GM12801 (cell line): Measurements from ENCODE around the gene CPN2.

Experiments used
- CTCF ChIP-seq: IDR thresholded peaks from one replicate; pipeline ENCODE4 v1.5.1; 2011; ENCODE audit warnings: control low read depth; ENCODE audit not compliant: insufficient read length; ENCODE audit errors: extremely low read depth

The CPN2 gene, protein sequence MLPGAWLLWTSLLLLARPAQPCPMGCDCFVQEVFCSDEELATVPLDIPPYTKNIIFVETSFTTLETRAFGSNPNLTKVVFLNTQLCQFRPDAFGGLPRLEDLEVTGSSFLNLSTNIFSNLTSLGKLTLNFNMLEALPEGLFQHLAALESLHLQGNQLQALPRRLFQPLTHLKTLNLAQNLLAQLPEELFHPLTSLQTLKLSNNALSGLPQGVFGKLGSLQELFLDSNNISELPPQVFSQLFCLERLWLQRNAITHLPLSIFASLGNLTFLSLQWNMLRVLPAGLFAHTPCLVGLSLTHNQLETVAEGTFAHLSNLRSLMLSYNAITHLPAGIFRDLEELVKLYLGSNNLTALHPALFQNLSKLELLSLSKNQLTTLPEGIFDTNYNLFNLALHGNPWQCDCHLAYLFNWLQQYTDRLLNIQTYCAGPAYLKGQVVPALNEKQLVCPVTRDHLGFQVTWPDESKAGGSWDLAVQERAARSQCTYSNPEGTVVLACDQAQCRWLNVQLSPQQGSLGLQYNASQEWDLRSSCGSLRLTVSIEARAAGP

GRCh38 chr3:194351080-194351672 lies at the start of gene CPN2:
Gene CPN2, minus strand, starts transcription at chr3:194351328. Its CDS starts 8,626 bp downstream, at chr3:194342702.
- no peak for TF ChIP-seq CTCF

DNA sequence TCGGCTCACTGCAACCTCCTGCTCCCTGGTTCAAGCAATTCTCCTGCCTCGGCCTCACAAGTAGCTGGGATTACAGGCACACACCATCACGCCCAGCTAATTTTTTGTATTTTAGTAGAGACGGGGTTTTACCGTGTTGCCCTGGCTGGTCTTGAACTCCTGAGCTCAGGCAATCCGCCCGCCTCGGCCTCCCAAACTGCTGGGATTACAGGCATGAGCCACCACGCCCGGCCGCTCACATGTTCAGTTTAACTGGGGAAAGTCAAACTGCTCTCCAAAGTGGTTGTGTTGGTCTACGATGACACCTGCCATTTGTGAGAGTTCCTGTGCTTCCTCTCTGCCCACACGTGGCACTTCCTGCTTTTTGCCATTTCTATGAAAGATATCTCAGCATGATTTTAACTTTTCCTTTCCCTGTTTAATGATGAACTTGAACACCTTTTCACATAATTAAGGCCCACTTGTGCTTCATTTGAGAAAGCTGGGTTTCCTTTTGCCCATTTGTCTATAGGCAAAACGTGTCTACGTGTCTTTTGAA lies 48.8 kb upstream of the CPN2 start:
- TF ChIP-seq CTCF, result no peak

- TF ChIP-seq CTCF, result no peak
Observed at GRCh38 chr3:194399166-194399565, 48.0 kb upstream of the CPN2 start, which contains the start of gene GP5. Gene GP5, minus strand, starts transcription at chr3:194399266. Its CDS starts 984 bp downstream, at chr3:194398282.

DNA sequence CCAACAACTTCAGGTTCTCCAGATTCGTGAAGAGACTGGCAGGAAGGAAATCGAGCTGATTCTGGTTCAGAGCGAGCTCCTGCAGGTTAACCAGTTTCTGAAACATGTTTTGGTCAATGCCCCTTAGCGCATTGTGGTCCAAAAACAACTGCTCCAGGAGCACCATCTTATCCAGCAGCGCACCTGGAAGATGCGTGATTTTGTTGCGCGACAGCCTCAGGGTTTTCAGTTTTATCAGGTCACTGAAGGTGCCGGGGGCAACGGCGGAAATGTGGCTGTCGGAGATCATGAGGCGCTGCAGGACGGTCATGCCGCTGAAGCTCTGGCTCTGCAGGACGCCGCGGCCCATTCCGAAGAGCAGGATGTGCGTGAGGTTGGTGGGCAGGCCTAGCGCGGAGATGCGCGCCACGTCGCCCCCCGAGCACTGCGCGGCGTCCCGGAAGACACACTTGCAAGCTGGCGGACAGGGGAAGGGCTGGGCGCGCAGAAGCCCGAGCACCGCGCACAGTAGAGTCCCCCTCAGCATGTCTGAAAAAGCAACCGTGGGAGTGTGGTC lies 46.7 kb upstream of the CPN2 start:
- TF ChIP-seq CTCF, result no peak

- no peak for TF ChIP-seq CTCF
Observed at GRCh38 chr3:194396859-194397756, 46.0 kb upstream of the CPN2 start.

GRCh38 chr3:194396539-194396858 lies 45.4 kb upstream of the CPN2 start:
- no peak for TF ChIP-seq CTCF
